Panc1 (cell line): ENCODE measurements around the gene QRFP. TPM values are rescaled to one million over a fixed set of nuclear protein-coding genes. Genes with fewer than 3 reads are reported as not detected.

ENCODE experiments used
- ATAC-seq: fragments of 200-7000 bp; cut with Tn5 transposase; 2 replicates; pipeline ENCODE4 v1.9.1; 2020; ENCODE audit warnings: mild to moderate bottlenecking, moderate library complexity
- BruUV-seq: library from RNA; stranded (reverse); fragments of 400-500 nt; replicated peaks from 2 replicates; lab custom pipeline; 2021; lab: Mats Ljungman, UMichigan
- CTCF ChIA-PET: fragments of 300-600 bp; sonication (Branson Sonifier 250); formaldehyde crosslinking; loops from one replicate; lab custom pipeline; 2022; ENCODE audit warnings: antibody characterized with exemption; lab: Charles Lee
- POLR2A ChIA-PET: fragments of 300-600 bp; sonication (Branson Sonifier 250); formaldehyde crosslinking; loops from one replicate; lab custom pipeline; 2022; ENCODE audit warnings: antibody characterized with exemption; lab: Charles Lee
- DNase-seq: peaks from one replicate; pipeline ENCODE4 v3.0.0-alpha.2; 2010; ENCODE audit warnings: low read depth, low spot score
- H3K27ac ChIP-seq: 2 replicates; pipeline ENCODE4 v1.5.1; 2011; ENCODE audit warnings: mild to moderate bottlenecking, low read length, inconsistent platforms
- H3K27me3 ChIP-seq: fragments of 200-500 bp; sonication (Bioruptor generic); 2 replicates; pipeline ENCODE4 v1.6.0; 2014; ENCODE audit warnings: low read length, inconsistent platforms; ENCODE audit not compliant: control insufficient read depth, insufficient read depth
- H3K36me3 ChIP-seq: fragments of 200-500 bp; sonication (Bioruptor generic); 2 replicates; pipeline ENCODE4 v1.5.1; 2014; ENCODE audit warnings: inconsistent platforms, mild to moderate bottlenecking, low read length, moderate library complexity; ENCODE audit not compliant: control insufficient read depth, insufficient read depth
- H3K4me1 ChIP-seq: 2 replicates; pipeline ENCODE4 v1.5.1; 2011; ENCODE audit warnings: inconsistent platforms, mild to moderate bottlenecking, low read length, moderate library complexity; ENCODE audit not compliant: control insufficient read depth, insufficient read depth
- H3K4me3 ChIP-seq, 2 experiments: 2 replicates each; pipeline ENCODE4 v1.5.1; 2011 to 2012; ENCODE audit warnings: low read depth in 2 of 2, low read length in 2 of 2, mild to moderate bottlenecking in 2 of 2, inconsistent platforms in 1 of 2, moderate library complexity in 1 of 2
- H3K9me3 ChIP-seq: fragments of 200-500 bp; sonication (Bioruptor generic); 2 replicates; pipeline ENCODE4 v1.5.1; 2014; ENCODE audit warnings: low read depth, mild to moderate bottlenecking, inconsistent platforms, low read length, moderate library complexity; ENCODE audit not compliant: control insufficient read depth, insufficient read depth
- POLR2AphosphoS5 ChIP-seq: IDR thresholded peaks from 2 replicates; pipeline ENCODE4 v1.6.1; 2012; ENCODE audit warnings: mild to moderate bottlenecking, low read depth, low read length, moderate library complexity
- SIN3A ChIP-seq: IDR thresholded peaks from 2 replicates; pipeline ENCODE4 v1.6.1; 2012; ENCODE audit warnings: low read depth, mild to moderate bottlenecking, low read length, moderate library complexity, borderline replicate concordance; ENCODE audit not compliant: insufficient read depth
- TCF7L2 ChIP-seq: IDR thresholded peaks from 2 replicates; pipeline ENCODE4 v1.6.1; 2011; ENCODE audit warnings: mild to moderate bottlenecking, low read depth, low read length, inconsistent platforms
- in situ Hi-C: cut with HindIII; loops from 2 replicates; pipeline ENCODE4 v1.10.0; 2016; ENCODE audit warnings: low sequenced_read_pairs, low pct_unique_long_range_greater_than_20kb
- intact Hi-C: fragments of 100-400 bp; cut with micrococcal nuclease; formaldehyde crosslinking; loops from one replicate; pipeline ENCODE4 v1.10.0; 2022; ENCODE audit not compliant: unreplicated experiment
- total RNA-seq: library from RNA; stranded (reverse); gene quantifications from one replicate; pipeline ENCODE4 v1.2.1, GENCODE V29; 2021; ENCODE audit not compliant: unreplicated experiment
- TF ChIP-seq, protein P1 (sequence below), 2 experiments: IDR thresholded peaks; 2 replicates each; pipeline ENCODE4 v1.6.1; 2011 to 2012; ENCODE audit warnings: low read depth in 2 of 2, control low read depth in 1 of 2, low read length in 1 of 2, mild to moderate bottlenecking in 1 of 2, moderate library complexity in 1 of 2; ENCODE audit not compliant: insufficient read depth in 1 of 2
- TF ChIP-seq, protein P2 (sequence below): fragments of 450-650 bp; IDR thresholded peaks from 2 replicates; pipeline ENCODE4 v1.5.1; 2017; ENCODE audit warnings: mild to moderate bottlenecking

Gene QRFP
- total RNA-seq, 1 experiment from 2014 or later: not detected

DNA sequence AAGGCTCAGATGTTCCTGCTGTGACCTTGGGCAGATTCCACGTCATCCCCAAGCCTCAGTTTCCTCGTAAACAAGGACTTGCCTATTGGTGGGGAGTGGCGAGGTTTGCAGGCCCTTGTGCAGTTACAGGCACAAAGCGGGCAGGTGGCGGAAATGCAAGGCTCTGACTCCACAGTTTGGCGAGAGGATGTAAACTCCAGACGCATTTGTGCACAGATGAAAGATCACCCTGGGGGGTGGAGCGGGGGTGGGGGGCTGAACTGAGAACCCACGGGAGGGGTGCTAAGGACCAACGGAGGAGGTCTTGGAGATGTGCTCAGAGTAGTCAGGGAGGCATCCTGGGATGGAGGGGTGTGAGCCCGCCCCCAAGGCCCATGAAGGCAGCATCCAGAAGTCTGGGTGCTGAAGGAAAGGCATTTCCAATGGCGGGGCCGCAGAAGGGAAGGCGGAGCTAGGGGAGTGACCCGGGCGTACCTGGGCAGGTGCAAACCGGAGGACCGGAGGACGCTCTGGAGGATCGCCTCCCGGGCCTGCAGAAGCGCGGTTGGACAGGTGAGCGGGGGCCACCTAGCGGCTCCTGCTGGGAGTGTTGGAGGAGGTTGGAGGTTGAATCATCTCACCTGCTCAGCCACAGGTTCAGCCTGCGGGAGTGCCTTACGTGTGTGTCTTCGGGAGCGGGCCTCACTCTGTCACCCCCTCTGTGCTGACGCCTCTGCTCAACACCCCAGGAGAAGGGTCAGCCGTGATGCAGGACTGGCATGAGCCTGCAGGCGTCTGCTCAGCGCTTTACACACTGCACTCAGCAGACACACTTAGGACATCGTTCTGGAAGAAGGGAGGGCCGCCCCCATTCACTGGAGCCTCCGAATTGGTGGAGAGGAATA, 44.3 kb upstream of the QRFP start:
- no peak for TF ChIP-seq SIN3A
- TF ChIP-seq, protein P1, sequence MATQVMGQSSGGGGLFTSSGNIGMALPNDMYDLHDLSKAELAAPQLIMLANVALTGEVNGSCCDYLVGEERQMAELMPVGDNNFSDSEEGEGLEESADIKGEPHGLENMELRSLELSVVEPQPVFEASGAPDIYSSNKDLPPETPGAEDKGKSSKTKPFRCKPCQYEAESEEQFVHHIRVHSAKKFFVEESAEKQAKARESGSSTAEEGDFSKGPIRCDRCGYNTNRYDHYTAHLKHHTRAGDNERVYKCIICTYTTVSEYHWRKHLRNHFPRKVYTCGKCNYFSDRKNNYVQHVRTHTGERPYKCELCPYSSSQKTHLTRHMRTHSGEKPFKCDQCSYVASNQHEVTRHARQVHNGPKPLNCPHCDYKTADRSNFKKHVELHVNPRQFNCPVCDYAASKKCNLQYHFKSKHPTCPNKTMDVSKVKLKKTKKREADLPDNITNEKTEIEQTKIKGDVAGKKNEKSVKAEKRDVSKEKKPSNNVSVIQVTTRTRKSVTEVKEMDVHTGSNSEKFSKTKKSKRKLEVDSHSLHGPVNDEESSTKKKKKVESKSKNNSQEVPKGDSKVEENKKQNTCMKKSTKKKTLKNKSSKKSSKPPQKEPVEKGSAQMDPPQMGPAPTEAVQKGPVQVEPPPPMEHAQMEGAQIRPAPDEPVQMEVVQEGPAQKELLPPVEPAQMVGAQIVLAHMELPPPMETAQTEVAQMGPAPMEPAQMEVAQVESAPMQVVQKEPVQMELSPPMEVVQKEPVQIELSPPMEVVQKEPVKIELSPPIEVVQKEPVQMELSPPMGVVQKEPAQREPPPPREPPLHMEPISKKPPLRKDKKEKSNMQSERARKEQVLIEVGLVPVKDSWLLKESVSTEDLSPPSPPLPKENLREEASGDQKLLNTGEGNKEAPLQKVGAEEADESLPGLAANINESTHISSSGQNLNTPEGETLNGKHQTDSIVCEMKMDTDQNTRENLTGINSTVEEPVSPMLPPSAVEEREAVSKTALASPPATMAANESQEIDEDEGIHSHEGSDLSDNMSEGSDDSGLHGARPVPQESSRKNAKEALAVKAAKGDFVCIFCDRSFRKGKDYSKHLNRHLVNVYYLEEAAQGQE (IDR thresholded peaks at IDR 0.05; ENCODE audit: insufficient read depth in 1 of 2, low read depth in 2 of 2, low read length in 1 of 2): no peak
- no peak for TF ChIP-seq POLR2AphosphoS5
- TF ChIP-seq, protein P2, sequence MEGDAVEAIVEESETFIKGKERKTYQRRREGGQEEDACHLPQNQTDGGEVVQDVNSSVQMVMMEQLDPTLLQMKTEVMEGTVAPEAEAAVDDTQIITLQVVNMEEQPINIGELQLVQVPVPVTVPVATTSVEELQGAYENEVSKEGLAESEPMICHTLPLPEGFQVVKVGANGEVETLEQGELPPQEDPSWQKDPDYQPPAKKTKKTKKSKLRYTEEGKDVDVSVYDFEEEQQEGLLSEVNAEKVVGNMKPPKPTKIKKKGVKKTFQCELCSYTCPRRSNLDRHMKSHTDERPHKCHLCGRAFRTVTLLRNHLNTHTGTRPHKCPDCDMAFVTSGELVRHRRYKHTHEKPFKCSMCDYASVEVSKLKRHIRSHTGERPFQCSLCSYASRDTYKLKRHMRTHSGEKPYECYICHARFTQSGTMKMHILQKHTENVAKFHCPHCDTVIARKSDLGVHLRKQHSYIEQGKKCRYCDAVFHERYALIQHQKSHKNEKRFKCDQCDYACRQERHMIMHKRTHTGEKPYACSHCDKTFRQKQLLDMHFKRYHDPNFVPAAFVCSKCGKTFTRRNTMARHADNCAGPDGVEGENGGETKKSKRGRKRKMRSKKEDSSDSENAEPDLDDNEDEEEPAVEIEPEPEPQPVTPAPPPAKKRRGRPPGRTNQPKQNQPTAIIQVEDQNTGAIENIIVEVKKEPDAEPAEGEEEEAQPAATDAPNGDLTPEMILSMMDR: peak; percentile 91
- no peak for TF ChIP-seq TCF7L2
- DNase-seq: no peak

DNA sequence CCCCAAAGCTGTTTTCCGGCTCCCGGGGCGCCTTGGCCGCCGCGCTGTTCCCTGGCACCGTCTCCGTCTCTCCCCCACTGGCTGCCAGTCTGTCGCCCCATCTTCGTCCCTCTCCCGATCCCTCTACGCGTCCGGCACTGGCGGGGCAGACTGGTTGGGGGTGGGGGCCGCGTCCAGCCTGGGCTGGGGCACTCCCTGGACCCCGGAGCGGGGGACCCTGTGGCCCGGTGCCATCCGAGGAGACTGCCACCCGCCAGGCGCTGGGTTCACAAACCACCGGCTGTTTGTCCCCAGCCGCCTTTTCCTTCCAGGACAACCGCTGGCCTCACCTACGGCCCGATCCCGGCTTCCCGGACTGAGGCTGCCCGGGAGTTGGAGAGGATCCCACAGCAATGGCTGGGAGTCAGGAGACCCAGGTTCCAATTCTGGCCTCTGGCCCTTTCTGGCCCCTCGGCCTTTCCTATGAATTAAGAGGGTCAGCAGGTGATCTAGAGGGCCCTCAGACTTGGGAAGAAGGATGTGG, 43.5 kb upstream of the QRFP start:
- no peaks in the 10 kb centered on the region for H3K27me3 ChIP-seq
- no peak for TF ChIP-seq SIN3A
- TF ChIP-seq TCF7L2: no peak
- DNase-seq (no peak), ATAC-seq (no peak)
- peak overlapping the region; percentile 13 to 14; a peak in 2 of 4 replicates for H3K4me3 ChIP-seq
- H3K9me3 ChIP-seq: no peaks in the 10 kb centered on the region
- BruUV-seq: no TSS peak
- no peaks in the 10 kb centered on the region for H3K36me3 ChIP-seq
- intact Hi-C loops (loop anchor here (10.0 kb wide), 1 partner anchor 45 kb away; the partner anchor contains the start of gene QRFP), in situ Hi-C loops (no loop called here)
- H3K4me1 ChIP-seq: peaks cover 17% of the 10 kb centered on the region
- ChIA-PET CTCF (interaction anchor here (1.0 kb wide), 2 partner anchors 59 to 70 kb away, joined by 3 read pairs; no protein-coding TSS in a partner anchor), POLR2A (no interaction called here)
- H3K27ac ChIP-seq: no peak overlapping the region

More for the DNA sequence above, 44.3 kb upstream of the QRFP start:
- no TSS peak for BruUV-seq
- ATAC-seq: peak; percentile 63
- H3K36me3 ChIP-seq: no peaks in the 10 kb centered on the region
- no peak overlapping the region for H3K27ac ChIP-seq
- no peak overlapping the region for H3K4me3 ChIP-seq
- no peaks in the 10 kb centered on the region for H3K9me3 ChIP-seq
- intact Hi-C loops (loop anchor here (10.0 kb wide), 1 partner anchor 46 kb away; the partner anchor contains the start of gene QRFP), in situ Hi-C loops (no loop called here)
- H3K4me1 ChIP-seq: peaks cover 11% of the 10 kb centered on the region
- POLR2A ChIA-PET: no interaction called here
- no peaks in the 10 kb centered on the region for H3K27me3 ChIP-seq
- CTCF ChIA-PET: no interaction called here
